ENCODE data around the gene ADAMTS18. TPM values are rescaled to one million over a fixed set of nuclear protein-coding genes. Genes with fewer than 3 reads are reported as not detected.
"Not testable (repeated sequence)": the region's sequence is repeated elsewhere in the genome, so short reads cannot be mapped to it uniquely, and the experiment has no call there.

Gene ADAMTS18
- total and polyA plus RNA-seq, 9 of the 15 experiments (the other 6 are each of a cell fraction or from before 2014, with no cell fraction given), result not detected

- H3K27ac ChIP-seq (ENCODE audit: extremely low read depth, low read depth, low read length); POLR2A ChIA-PET; FAIRE-seq; H3K4me3 ChIP-seq; intact Hi-C loops (cut with micrococcal nuclease); H3K9ac ChIP-seq (ENCODE audit: insufficient read depth in 1 of 2, low read depth in 2 of 2, low read length in 2 of 2); H2AFZ ChIP-seq (ENCODE audit: low read depth, low read length); ATAC-seq; H3K4me2 ChIP-seq (ENCODE audit: insufficient read depth, low read length); H3K36me3 ChIP-seq (ENCODE audit: control insufficient read depth, insufficient read depth, low read length); H3K9me1 ChIP-seq (ENCODE audit: control insufficient read depth, insufficient read depth, low read length); H3K4me1 ChIP-seq (replicated peaks in 1 of 2; ENCODE audit: control insufficient read depth in 2 of 2, insufficient read depth in 2 of 2, low read length in 2 of 2); BruUV-seq (replicated peaks); DNase-seq (ENCODE audit: extremely low read depth in 1 of 4, low spot score in 3 of 4); CTCF ChIA-PET (ENCODE audit: low intra/inter-chr PET ratio); H4K20me1 ChIP-seq (replicated peaks; ENCODE audit: control insufficient read depth, insufficient read depth, low read length); H3K27me3 ChIP-seq (ENCODE audit: control insufficient read depth in 2 of 2, insufficient read depth in 2 of 2, low read length in 2 of 2); H3K9me3 ChIP-seq (replicated peaks; ENCODE audit: control insufficient read depth, insufficient read depth, low read depth, low read length); H3K79me2 ChIP-seq (ENCODE audit: control insufficient read depth, insufficient read depth, low read length): not testable (repeated sequence)
- in situ Hi-C loops (cut with MboI), result loop anchor here (25.0 kb wide), 1 partner anchor 720 kb away; no protein-coding TSS in a partner anchor
- TF ChIP-seq ZNF146 (CRISPR knock-in tag; IDR thresholded peaks at IDR 0.05; ENCODE audit: unreplicated experiment), result peak; percentile 51
- WGBS (ENCODE audit: insufficient coverage, low coverage, missing lambda C conversion rate), result 2% methylated on average over 4 of the region's 5 CpGs
Observed at GRCh38 chr16:77242471-77242870, 192.4 kb downstream of the ADAMTS18 start.

GRCh38 chr16:77238593-77238992 is 196.2 kb downstream of the ADAMTS18 start:
- Histone ChIP-seq H3K4me2 (ENCODE audit: insufficient read depth, low read length) (no peak overlapping the region), H4K20me1 (replicated peaks; ENCODE audit: control insufficient read depth, insufficient read depth, low read length) (no peaks in the 10 kb centered on the region), H3K79me2 (ENCODE audit: control insufficient read depth, insufficient read depth, low read length) (no peaks in the 10 kb centered on the region), H3K4me1 (replicated peaks in 1 of 2; ENCODE audit: control insufficient read depth in 2 of 2, insufficient read depth in 2 of 2, low read length in 2 of 2) (no peaks in the 10 kb centered on the region), H3K27ac (ENCODE audit: extremely low read depth, low read depth, low read length) (no peak overlapping the region), H3K4me3 (no peak overlapping the region), H3K36me3 (ENCODE audit: control insufficient read depth, insufficient read depth, low read length) (no peaks in the 10 kb centered on the region), H2AFZ (ENCODE audit: low read depth, low read length) (no peak overlapping the region), H3K9me1 (ENCODE audit: control insufficient read depth, insufficient read depth, low read length) (no peaks in the 10 kb centered on the region), H3K9me3 (replicated peaks; ENCODE audit: control insufficient read depth, insufficient read depth, low read depth, low read length) (no peaks in the 10 kb centered on the region), H3K9ac (ENCODE audit: insufficient read depth in 1 of 2, low read depth in 2 of 2, low read length in 2 of 2) (no peak overlapping the region), H3K27me3 (ENCODE audit: control insufficient read depth in 2 of 2, insufficient read depth in 2 of 2, low read length in 2 of 2) (peaks cover 0 to 4% of the 10 kb centered on the region in 2 experiments; a peak in 3 of 5 replicates)
- intact Hi-C loops (cut with micrococcal nuclease) (loop anchor here (5.0 to 10.0 kb wide), 5 partner anchors 176 to 766 kb away; no protein-coding TSS in a partner anchor), in situ Hi-C loops (cut with MboI) (loop anchor here (5.0 to 25.0 kb wide), 2 partner anchors 344 to 724 kb away; no protein-coding TSS in a partner anchor)
- POLR2A ChIA-PET, result no interaction called here
- no peak for FAIRE-seq
- DNase-seq (ENCODE audit: extremely low read depth in 1 of 4, low spot score in 3 of 4), result no peak
- 0% methylated on average over 5 of the region's 5 CpGs for WGBS (ENCODE audit: insufficient coverage, low coverage, missing lambda C conversion rate)
- no TSS peak for BruUV-seq (replicated peaks)
- CTCF ChIA-PET (ENCODE audit: low intra/inter-chr PET ratio), result interaction anchor here (0.8 kb wide), 1 partner anchor 346 kb away, joined by 3 read pairs; no protein-coding TSS in a partner anchor
- no peak for TF ChIP-seq GABPA (tag; conservative IDR thresholded peaks at IDR 0.05; ENCODE audit: low read depth)
- ATAC-seq, result no peak
